Activated naive CD4-positive, alpha-beta T cell treated with anti-CD3 and anti-CD28 coated beads, Interleukin-2, amount 50 U/mL, for 16 hours (primary cell): ENCODE results near the gene NUDT16.
"Not testable (repeated sequence)": the region's sequence is repeated elsewhere in the genome, so short reads cannot be mapped to it uniquely, and the experiment has no call there.

Experiments used
- DNase-seq: peaks from one replicate; pipeline ENCODE4 v3.0.0-alpha.2; 2020

Gene NUDT16

DNA sequence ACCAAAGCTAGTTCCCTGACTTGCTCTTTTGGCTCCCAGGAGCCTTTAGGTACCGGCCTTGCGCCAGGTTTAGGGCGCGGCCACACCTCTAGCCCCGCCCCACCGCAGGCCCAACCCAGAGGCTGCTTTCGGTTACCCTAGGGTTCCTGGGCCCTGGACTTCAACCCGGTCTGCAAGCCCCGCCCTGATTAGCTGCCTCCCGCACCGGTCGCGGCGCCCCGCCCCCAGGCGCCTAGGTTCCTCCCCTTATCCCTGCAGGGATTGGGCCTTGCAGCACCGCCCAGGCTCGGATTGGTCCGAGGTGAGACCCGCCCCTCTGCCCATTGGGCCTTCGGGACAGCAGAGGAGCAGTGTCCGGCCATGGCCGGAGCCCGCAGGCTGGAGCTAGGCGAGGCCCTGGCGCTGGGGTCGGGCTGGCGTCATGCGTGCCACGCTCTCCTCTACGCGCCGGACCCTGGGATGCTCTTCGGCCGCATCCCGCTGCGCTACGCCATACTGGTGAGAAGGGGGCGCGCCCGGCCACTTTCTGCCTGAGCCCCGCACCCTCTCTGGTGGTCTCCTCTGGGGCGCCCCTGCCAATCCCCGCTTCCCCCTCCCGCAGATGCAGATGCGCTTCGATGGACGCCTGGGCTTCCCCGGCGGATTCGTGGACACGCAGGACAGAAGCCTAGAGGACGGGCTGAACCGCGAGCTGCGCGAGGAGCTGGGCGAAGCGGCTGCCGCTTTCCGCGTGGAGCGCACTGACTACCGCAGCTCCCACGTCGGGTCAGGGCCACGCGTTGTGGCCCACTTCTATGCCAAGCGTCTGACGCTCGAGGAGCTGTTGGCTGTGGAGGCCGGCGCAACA, at the start of gene NUDT16:
TSS of gene NUDT16 (plus strand) at position 330 of the 847 bp plus-strand sequence. CDS start at position 361, 31 bp downstream.
- peak; percentile 97 for DNase-seq

DNA sequence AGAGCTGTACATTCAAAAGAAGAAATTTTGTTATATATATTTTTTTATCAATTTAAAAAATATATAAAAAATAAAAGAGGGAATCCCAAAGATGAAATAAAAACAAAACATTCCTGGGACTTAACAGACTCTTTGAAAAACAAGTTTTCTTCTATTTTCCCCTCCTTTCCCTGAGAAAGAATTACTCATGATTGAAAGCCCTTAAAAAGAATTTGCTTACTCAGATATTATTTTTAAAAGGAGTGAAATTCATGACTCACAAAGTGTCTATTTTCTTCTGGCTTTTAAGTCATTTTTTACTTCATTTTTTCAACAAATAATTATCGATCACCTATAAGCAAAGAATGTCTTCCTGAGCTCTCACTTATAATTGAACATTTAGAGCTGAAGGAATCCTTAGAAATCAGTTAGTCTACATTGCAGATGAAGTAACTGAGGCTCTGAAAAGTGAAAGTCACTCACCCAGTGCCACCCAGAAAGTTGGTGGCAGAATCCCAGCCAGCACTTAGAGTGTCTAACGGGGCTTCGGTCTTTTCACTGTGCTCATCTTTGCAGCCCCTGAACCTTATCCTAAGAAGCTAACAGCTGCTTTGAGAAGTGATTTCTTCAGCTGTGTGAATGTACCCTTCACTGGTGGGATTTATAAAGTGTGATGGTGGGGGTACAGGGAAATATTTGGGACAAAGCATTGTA, 42.5 kb upstream of the NUDT16 start:
- DNase-seq: no peak

DNA sequence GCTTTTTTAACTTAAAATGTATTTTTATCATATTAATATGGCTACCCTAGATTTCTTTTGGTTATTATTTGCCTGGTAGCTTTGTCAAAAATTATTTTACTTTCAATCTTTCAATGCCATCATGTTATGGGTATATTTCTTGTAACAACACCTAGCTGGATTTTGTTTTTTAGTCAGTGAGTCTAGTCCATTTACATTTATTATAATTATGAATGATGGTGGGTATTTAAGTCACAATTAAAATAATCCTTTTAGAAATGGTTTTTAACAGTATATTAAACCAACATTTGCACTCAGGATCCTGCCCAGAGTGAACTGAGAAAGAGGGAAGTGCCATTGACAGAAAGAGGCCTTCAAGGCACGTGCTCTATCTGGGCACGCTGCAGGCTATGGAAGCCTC, 39.8 kb upstream of the NUDT16 start:
- DNase-seq: no peak

DNA sequence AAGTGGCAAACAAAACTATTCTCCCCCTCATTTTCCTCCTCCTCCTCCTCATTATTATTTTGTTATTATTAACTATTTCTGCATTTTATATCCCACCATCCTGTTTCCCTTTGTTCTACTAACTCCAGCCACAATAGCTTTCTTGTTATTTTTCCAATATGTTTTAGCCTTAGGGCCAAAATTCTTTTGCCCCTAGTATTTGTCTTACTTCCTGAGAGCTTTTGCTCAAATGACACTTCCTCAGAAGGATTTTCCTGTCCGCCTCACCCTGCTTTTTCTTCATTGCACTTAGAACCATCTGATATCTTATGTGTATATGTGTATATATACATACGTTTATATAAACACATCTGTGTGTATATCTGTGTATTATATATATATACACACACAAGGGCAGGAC, 32.7 kb upstream of the NUDT16 start:
- DNase-seq: no peak

DNA sequence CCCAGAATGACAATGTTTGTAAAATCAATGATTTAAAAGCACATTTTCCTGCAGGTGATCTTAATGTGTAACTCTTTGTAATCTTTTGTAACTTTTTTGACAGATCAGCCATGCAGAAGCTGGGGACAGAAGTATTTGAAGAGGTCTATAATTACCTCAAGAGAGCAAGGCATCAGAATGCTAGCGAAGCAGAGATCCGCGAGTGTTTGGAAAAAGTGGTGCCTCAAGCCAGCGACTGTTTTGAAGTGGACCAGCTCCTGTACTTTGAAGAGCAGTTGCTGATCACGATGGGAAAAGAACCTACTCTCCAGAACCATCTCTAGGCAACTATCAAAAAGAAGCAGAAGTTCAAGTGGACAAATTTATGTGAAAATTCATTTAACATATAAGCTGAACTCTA, 32.1 kb upstream of the NUDT16 start:
- no peak for DNase-seq

DNA sequence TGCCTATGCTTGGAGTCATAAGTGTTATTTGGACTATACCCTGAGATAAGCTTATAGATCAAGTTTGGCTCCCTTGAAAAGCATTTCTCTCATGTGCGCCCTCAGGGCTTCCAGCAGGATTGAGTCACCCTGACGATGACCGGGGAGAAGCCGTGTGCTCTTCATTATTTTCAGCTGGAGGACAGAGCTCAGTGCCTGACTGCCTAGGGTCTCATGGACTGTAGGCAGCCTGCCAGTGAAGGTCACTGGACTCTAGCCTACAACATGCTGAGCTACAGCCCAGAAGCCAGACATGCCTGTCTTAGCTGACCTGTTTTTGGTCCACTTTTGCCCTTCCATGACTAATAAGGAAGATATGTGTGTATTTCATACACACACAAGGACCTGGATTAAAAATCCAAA, 31.6 kb upstream of the NUDT16 start:
- DNase-seq: no peak

DNA sequence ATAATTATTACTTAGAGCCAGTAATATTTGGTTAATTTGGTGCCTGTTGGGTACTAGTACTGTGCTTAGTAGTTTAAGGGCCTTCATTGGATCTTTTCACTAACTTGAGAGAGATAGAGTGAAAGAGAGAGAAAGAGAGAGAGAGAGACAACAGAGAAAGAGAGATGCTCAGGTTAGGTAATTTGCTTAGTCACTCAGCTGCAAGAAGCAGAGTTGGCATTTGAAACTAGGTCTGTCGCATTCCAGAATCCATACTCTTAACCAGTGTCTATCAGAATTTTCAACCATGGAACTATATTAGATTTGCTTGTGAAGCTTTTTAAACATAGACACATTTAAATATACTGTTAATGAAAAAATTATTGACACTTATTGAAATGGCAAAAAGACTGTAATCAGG, 31.1 kb upstream of the NUDT16 start:
- DNase-seq: no peak

DNA sequence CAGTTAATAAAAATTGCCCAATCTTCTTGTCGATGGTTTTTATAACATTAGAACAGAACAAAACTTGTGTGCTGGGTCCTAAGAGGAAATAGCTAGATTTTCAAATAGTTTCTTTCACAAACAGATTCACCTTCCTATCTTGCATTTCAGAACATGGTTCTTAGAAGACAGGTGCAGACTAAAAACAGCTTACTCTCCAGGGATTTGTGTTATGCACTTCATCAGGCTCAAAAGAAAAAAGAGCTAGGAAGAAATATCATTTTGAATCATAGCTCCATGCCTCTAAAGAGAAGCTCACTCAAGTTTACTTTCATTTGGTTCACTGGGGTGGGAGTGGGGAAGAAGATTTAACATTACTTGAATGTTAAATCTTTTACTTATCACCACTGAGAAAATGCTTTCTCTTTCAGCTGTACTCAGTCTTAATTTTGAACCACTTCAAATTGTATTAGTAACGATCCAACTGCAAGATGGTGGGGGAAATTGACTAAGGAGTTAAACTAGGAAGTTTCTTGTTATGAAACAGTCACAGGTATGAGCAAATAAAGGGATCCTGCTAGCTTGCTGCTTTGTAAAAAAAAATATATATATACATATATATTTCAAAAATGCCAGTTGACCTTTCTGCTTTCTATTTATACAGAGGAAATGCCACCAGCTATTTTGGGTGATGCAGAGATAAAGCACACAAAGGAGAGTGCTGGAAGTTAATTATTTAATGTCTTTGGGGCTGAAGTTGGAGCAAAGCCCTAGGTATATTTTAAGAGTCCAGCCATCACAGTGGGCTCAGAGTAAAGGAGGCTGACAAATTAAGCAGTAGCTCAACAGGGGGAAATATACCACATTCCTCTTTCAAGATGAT, 28.3 kb upstream of the NUDT16 start:
- DNase-seq: no peak

DNA sequence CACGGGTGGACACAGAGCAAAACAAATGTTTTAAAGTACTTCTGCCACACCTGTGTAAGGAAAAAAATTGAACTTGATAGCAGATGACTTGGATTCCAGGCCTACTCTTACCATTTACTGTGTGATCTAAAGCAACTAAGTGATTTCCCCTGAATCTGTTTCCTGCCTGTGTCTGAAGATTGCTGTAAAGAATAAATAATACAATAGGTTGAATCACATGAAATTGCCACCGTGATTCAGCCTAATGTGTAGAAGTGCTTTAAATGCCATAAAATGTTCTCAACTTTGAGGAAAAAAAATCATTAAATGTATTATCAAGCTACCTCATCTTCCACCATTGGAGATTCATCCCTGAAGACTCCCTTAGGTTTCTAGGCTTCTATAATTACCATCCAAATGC, 27.6 kb upstream of the NUDT16 start:
- DNase-seq: no peak

DNA sequence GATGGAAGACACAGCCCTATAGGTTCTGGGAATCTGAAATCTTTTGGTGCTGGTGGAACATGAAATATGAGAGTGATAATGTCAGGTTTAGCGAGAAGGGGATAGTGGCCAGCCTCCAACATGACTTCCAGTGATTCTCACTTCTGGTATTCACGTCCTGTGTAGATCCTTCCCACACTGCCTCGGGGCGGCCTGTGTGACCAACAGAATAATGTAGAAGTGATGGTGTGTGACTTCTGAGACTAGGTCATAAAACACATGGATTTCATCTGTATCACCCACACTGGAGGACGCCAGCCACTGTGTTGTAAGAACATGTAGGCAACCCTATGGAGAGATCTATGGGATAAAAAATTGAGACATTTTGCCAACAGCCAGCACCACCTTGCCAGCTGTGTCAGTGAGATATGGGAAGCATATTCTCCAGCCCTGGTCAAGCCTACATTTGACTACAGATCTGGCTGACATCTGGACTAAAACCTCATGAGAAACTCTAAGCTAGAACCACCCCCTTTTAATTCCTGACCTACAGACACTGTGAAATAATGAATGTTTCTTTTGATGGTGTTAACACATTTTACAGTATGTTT, 25.5 kb upstream of the NUDT16 start:
- no peak for DNase-seq

DNA sequence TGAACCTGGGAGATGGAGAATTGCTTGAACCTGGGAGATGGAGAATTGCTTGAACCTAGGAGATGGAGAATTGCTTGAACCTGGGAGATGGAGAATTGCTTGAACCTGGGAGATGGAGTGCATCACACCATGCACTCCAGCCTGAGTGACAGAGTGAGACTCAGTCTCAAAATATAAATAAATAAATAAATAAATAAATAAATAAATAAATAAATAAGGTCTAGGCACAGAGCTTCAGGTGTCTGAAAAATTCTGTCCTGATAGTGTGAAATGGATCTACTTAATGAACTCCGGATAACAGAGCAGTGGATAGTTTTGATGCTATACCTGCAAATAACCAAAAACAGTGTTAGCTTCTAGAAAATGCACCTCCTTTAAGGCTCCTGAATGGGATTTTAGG, 24.3 kb upstream of the NUDT16 start:
- no peak for DNase-seq

DNA sequence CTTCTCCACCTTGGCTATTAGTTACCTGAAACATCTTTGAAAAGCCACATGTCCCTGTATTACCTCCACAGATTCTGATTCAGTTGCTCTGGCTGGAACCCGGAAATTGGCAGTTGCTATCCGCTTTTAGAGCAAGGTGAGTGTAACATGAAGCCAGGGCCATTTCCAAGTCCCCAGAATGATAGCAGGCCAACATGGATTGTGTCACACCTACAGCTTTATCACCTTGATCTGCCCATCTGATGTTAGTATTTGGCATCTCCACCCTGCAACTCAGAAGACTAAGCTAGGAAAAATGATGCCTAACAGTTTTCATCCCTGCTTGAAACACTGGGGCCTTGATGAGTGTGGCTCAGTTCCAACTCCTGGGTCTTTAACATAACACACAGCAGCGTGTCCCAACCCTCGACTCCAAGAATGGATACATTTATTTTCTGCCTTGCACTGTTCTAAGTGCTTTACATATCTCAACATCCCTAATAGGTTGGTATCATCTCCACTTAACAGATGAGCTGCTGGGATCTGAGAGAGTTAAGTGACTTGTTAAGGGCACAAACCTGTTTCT, 21.3 kb upstream of the NUDT16 start:
- DNase-seq: no peak

DNA sequence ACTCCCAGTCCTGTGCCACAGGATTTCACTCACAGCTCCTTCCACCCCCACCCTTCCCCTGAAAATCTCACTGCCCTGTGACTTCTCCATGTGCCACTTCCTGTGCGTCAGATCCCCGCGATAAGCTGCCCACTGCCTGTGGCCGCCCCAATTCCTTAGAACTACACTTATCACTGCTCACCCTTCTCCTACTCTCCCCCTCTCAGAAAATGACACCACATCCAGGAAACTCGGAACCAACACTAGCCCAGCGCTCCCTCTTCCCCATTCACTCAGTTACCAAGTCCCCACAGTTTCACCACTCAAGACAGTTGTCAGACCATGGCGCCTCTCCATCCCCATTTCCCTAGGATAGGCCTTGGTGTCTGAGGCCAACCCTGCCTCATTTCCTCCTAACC, 20.5 kb upstream of the NUDT16 start:
- not testable (repeated sequence) for DNase-seq

DNA sequence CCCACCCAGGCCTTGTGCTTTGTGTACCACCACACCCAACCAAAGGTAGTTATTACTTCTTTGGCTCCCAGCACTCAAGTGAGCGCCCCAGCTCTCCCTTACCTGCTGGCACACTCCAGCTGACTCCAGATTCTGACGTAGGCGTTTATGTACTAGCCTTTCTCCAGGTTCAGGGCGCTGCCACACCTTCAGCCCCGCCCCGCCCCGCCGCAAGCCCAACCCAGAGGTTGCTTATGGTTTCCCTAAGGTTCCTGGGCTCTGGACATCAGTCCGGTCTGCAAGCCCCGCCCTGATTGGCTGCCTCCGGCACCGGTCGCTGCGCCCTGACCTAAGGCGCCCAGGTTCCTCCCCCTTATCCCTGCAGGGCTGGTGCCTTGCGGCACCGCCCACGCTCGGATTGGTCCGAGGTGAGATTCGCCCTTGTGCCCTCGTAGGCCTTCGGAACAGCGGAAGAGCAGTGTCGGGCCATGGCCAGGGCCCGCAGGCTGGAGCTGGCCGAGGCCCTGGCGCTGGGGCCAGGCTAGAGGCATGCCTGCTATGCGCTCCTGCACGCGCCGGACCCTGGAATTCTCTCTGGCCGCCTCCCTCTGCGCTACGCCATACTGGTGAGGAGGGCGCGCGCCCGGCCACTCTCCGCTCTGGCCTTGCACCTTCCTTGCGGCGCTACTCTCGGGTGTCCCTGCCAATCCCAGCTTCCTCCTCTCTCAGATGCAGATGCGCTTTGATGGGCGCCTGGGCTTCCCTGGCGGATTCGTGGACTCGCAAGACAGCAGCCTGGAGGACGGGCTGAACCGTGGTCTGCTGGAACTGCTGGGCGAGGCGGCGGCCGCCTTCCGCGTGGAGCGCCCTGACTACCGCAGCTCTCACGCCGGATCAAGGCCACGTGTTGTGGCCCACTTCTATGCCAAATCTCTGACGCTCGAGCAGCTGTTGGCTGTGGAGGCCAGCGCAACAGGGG, 19.8 kb upstream of the NUDT16 start:
- no peak for DNase-seq

DNA sequence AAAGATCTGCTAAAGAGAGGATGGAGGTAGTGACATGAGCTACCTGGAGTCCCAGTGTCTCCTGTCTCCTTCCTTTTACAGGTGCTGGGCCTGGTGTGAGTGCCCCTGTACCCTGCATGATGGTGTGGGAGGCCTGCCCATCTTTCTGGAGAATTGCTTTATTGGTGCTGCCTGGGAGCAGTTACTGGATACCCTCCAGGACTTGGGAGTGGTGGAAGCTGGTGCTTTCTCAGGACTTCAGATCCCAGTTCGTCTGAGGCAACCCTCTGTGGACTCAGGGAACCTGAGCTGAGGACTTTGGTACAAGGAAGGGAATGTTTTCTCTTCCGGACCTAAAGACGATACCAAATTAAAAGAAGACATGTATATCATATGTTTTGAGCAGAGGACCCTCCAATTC, 18.3 kb upstream of the NUDT16 start:
- DNase-seq: no peak

DNA sequence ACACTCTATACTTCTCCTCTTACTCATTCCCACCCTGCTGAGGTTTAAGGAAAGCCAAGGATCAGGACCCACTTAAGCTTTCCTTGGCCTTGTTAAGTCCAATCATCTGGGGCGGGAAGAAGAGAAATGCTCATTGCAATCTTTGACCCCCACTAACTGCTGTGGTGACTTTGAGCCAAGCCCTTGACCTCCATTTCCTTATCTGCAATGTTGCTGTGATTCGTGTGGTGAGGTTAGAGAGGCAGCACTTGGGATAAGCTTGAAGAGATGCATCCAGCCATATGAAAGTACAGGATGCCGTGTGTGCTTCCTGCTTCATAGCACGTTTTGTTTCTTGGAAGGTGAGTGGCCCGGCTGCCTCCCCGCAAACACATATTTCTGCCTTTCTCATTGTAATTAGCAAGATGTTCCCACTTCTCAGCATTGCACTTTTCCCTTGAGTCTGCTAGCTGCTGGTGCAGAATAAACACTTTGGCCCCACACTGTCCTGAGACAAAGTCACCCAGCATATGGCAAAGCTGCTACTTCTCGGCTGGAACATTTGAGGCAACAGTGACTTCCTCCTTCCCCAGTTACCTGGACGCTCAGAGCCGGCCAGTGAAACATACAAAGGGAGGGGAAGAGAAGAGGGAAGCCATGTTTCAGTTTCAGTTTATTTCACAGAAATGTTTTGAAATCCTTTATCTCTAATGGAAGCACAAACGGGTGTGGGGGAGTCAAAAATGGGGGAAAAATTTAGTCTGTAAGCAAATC, 10.5 kb upstream of the NUDT16 start:
- no peak for DNase-seq

DNA sequence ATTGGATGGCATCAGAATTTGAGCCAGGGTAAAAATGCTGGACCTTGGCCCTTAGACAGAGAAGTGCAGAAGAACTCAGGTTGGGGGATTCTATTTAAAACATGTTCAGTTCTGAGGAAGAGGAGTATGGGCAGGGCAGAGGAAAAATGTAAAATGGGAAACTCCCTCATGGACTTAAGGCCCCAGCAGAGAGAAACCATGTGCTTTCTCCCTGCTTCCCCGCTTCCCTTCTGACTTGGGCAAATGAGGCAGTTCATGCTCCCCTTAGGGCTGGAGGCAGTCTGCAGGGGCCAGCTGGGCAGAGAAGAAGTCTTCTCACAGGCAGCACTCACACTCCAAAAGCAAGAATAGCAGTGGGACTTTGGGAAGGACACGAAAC, 9.9 kb upstream of the NUDT16 start:
- no peak for DNase-seq

DNA sequence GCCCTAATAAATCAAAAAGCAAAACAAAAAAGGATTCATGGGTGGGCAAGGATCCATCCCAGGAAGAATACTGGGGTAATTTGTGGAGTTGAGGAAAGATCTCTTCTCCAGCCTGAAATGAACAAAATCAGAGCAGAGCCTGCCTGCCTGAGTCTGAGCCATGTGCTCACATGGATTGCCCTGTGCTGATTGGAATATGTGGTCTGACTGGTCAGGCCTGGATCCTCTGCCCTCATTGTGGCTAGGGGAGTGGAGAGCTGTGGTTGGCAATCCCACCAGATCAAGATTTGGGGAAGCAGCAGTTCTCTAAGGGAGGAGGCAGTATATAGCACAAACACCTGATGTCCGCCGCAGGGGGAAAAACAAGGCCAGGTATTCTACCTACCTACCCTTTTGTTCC, 6.8 kb upstream of the NUDT16 start:
- no peak for DNase-seq

DNA sequence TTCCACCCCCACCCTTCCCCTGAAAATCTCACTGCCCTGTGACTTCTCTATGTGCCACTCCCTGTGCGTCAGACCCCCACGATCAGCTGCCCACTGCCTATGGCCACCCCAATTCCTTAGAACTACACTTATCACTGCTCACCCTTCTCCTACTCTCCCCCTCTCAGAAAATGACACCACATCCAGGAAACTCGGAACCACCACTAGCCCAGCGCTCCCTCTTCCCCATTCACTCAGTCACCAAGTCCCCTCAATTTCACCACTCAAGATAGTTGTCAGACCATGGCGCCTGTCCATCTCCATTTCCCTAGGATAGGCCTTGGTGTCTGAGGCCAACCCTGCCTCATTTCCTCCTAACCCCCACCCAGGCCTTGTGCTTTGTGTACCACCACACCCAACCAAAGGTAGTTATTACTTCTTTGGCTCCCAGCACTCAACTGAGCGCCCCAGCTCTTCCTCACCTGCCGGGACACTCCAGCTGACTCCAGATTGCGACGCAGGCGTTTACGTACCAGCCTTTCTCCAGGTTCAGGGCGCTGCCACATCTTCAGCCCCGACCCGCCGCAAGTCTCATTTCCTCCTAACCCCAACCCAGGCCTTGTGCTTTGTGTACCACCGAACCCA, 641 bp upstream of the NUDT16 start:
- DNase-seq: not testable (repeated sequence)

DNA sequence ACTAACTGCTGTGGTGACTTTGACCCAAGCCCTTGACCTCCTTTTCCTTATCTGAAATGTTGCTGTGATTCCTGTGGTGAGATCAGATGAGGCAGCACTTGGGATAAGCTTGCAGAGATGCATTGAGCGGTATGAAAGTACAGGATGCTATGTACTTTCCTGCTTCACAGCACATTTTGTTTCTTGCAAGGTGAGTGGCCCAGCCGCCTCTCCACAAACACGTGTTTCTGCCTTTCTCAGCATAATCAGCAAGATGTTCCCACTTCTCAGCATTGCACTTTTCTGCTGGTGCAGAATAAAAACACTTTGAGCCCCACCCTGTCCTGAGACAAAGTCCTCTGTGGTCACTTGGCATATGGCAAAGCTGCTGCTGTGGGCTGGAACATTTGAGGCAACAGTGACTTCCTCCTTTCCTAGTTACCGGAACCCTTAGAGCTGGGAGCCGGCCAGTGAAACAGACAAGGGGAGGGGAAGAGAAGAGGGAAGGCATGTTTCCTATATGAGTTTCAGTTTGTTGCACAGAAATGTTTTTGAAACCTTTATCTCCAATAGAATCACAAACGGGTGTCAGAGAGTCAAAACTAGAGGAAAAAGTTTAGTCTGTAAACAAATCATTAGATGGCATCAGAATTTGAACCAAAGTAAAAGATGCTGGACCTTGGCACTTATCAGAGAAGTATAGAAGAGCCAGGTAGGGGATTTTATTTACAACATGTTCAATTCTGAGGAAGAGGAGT, 5.0 kb downstream of the NUDT16 start:
- DNase-seq: no peak
